MM.1S (cell line): ENCODE measurements around the gene CALM1.

Experiments
- EZH2 ChIP-seq: fragments of 300-600 bp; sonication (generic); optimal IDR thresholded peaks from 2 replicates; pipeline ENCODE3; 2017; ENCODE audit warnings: low read depth, mild to moderate bottlenecking, antibody characterized with exemption, low read length, mixed read lengths
- TF ChIP-seq, protein P1 (sequence below): fragments of 300-600 bp; sonication (generic); IDR thresholded peaks from 2 replicates; pipeline ENCODE4 v1.5.1; 2016; ENCODE audit warnings: antibody characterized with exemption, low read length, mixed read lengths

DNA sequence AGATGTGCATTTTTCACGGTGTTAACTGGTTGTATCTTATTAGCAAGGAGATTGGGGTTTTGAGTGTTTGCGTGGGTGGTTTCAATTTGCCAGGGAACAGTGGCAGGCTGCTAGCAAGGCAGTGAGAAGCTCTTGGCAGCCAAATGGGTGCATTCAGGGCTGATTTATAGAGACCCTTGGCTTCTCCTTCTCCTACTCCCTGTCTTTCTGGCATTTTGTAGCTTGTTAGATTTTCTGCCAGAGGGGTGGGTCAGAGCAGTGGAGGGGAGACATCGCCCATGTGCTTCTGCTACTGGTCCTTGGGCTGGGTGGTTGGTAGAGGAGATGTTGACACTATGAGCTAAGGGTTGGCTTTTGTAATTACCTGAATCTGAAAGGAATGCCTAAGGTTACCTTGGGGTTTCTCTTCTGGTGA lies 9.6 kb downstream of the CALM1 start:
- TF ChIP-seq EZH2: no peak
- TF ChIP-seq, protein P1, sequence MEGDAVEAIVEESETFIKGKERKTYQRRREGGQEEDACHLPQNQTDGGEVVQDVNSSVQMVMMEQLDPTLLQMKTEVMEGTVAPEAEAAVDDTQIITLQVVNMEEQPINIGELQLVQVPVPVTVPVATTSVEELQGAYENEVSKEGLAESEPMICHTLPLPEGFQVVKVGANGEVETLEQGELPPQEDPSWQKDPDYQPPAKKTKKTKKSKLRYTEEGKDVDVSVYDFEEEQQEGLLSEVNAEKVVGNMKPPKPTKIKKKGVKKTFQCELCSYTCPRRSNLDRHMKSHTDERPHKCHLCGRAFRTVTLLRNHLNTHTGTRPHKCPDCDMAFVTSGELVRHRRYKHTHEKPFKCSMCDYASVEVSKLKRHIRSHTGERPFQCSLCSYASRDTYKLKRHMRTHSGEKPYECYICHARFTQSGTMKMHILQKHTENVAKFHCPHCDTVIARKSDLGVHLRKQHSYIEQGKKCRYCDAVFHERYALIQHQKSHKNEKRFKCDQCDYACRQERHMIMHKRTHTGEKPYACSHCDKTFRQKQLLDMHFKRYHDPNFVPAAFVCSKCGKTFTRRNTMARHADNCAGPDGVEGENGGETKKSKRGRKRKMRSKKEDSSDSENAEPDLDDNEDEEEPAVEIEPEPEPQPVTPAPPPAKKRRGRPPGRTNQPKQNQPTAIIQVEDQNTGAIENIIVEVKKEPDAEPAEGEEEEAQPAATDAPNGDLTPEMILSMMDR: no peak
